K562 (cell line): ENCODE measurements around the gene GYG2. TPM values are rescaled to one million over a fixed set of nuclear protein-coding genes. Genes with fewer than 3 reads are reported as not detected.
"Not testable (repeated sequence)": the region's sequence is repeated elsewhere in the genome, so short reads cannot be mapped to it uniquely, and the experiment has no call there.

Source experiments
- ATAC-seq: fragments of 200-7000 bp; cut with Tn5 transposase; 3 replicates; pipeline ENCODE4 v1.9.1; 2020; ENCODE audit warnings: moderate library complexity
- BruUV-seq: library from RNA; stranded (reverse); fragments of 400-500 nt; replicated peaks from 2 replicates; lab custom pipeline; 2021; lab: Mats Ljungman, UMichigan
- CTCF ChIA-PET: fragments of 300-600 bp; formaldehyde crosslinking; extraction: SDS; loops from one replicate; lab custom pipeline; 2021; ENCODE audit warnings: low intra/inter-chr PET ratio; lab: Yijun Ruan, JAX
- POLR2A ChIA-PET: fragments of 300-600, 350-650 bp; sonication (Branson Sonifier 250); formaldehyde crosslinking; extraction: SDS; loops from one replicate; lab custom pipeline; 2021; ENCODE audit warnings: antibody characterized with exemption, inconsistent platforms; lab: Yijun Ruan, JAX
- DNase-seq, 4 experiments: peaks; one replicate each; pipeline versions ENCODE4 v3.0.0 to v3.0.0-alpha.2; 2011 to 2018; ENCODE audit warnings: low spot score in 3 of 4, mixed read lengths in 3 of 4; ENCODE audit errors: extremely low read depth in 1 of 4
- FAIRE-seq: peaks from 2 replicates; lab custom pipeline; 2011; peaks lifted over from hg19 to GRCh38; lab: Jason Lieb, UNC
- H2AFZ ChIP-seq: 2 replicates; pipeline ENCODE4 v1.6.0; 2011; ENCODE audit warnings: low read depth, low read length, control low read depth, inconsistent platforms
- H3K27ac ChIP-seq: fragments of 200-600 bp; 3 replicates; pipeline ENCODE4 v1.8.0; 2011; ENCODE audit warnings: low read depth, mild to moderate bottlenecking, control low read depth, inconsistent platforms, low read length, moderate library complexity, mixed read lengths; ENCODE audit errors: extremely low read depth
- H3K27me3 ChIP-seq, 2 experiments: fragments of 300-600 bp in 1 of 2; 2 replicates in 1 of 2; 3 replicates in 1 of 2; pipeline versions ENCODE4 v1.6.0 to v1.8.0; 2011; ENCODE audit warnings: inconsistent platforms in 2 of 2, low read length in 2 of 2, mild to moderate bottlenecking in 1 of 2, mixed read lengths in 1 of 2, moderate library complexity in 1 of 2; ENCODE audit not compliant: control insufficient read depth in 2 of 2, insufficient read depth in 2 of 2
- H3K36me3 ChIP-seq: fragments of 300-600 bp; 3 replicates; pipeline ENCODE4 v1.8.0; 2011; ENCODE audit warnings: mild to moderate bottlenecking, low read length, inconsistent platforms; ENCODE audit not compliant: control insufficient read depth, insufficient read depth
- H3K4me1 ChIP-seq, 2 experiments: fragments of 200-600 bp in 1 of 2; replicated peaks in 1 of 2; 2 replicates in 1 of 2; 3 replicates in 1 of 2; pipeline versions ENCODE4 v1.5.1 to v1.8.0; 2011; ENCODE audit warnings: inconsistent platforms in 2 of 2, low read length in 2 of 2, mild to moderate bottlenecking in 1 of 2, mixed read lengths in 1 of 2, moderate library complexity in 1 of 2; ENCODE audit not compliant: control insufficient read depth in 2 of 2, insufficient read depth in 2 of 2
- H3K4me2 ChIP-seq: 2 replicates; pipeline ENCODE4 v1.6.1; 2011; ENCODE audit warnings: low read length, control low read depth, inconsistent platforms, mixed read lengths; ENCODE audit not compliant: insufficient read depth
- H3K4me3 ChIP-seq: fragments of 200-600 bp; sonication (generic), shearing (Covaris generic); 2 replicates; pipeline ENCODE4 v1.5.1; 2016; ENCODE audit warnings: control low read depth, inconsistent platforms
- H3K79me2 ChIP-seq: fragments of 200-600 bp; 3 replicates; pipeline ENCODE4 v1.8.0; 2011; ENCODE audit warnings: low read length, inconsistent platforms; ENCODE audit not compliant: control insufficient read depth, insufficient read depth
- H3K9ac ChIP-seq, 2 experiments: 2 replicates each; pipeline versions ENCODE4 v1.6.0 to v1.6.1; 2011; ENCODE audit warnings: low read depth in 2 of 2, low read length in 2 of 2, control low read depth in 1 of 2, inconsistent platforms in 1 of 2, mild to moderate bottlenecking in 1 of 2, mixed read lengths in 1 of 2; ENCODE audit not compliant: insufficient read depth in 1 of 2
- H3K9me1 ChIP-seq: one replicate; pipeline ENCODE4 v1.6.0; 2011; ENCODE audit warnings: inconsistent platforms, mild to moderate bottlenecking, low read length, moderate library complexity; ENCODE audit not compliant: control insufficient read depth, insufficient read depth
- H3K9me3 ChIP-seq: replicated peaks from 2 replicates; pipeline ENCODE4 v1.5.1; 2011; ENCODE audit warnings: low read depth, low read length, inconsistent platforms; ENCODE audit not compliant: control insufficient read depth, insufficient read depth
- H4K20me1 ChIP-seq: replicated peaks from 2 replicates; pipeline ENCODE4 v1.6.1; 2011; ENCODE audit warnings: low read length, inconsistent platforms, mixed read lengths; ENCODE audit not compliant: control insufficient read depth, insufficient read depth
- L3MBTL2 ChIP-seq: fragments of 450-650 bp; IDR thresholded peaks from 2 replicates; pipeline ENCODE4 v1.6.1; 2016; ENCODE audit warnings: mild to moderate bottlenecking, moderate library complexity
- SMC3 ChIP-seq: conservative IDR thresholded peaks from 2 replicates; pipeline ENCODE4 v1.6.1; 2011; ENCODE audit warnings: low read depth, low read length, improper control_type of control experiment; ENCODE audit not compliant: insufficient read depth
- whole genome bisulfite sequencing: fragments of 100-300 bp; shearing (Covaris generic); methylation state at CpG from one replicate; pipeline ENCODE4 v1.1.6; 2016; ENCODE audit warnings: low coverage, mixed read lengths; ENCODE audit not compliant: insufficient coverage; ENCODE audit errors: missing lambda C conversion rate; 5-methylcytosine and 5-hydroxymethylcytosine counted together
- in situ Hi-C: fragments of 300-500 bp; cut with MboI; formaldehyde crosslinking; loops from 4 replicates; pipeline ENCODE4 v1.15.0; 2018; ENCODE audit warnings: inconsistent platforms, mixed read lengths
- intact Hi-C: fragments of 100-400 bp; cut with micrococcal nuclease; formaldehyde crosslinking; loops from 2 replicates; pipeline ENCODE4 v1.14.2; 2022
- polyA plus RNA-seq, 8 experiments: library from polyadenylated mRNA; depleted of rRNA in 4 of 8; stranded (reverse) in 5 of 8; unstranded in 3 of 8; fragments of >200 nt; fragmentation: Nextera tagmentation in 2 of 8; fragmentation: Illumina TruSeq in 1 of 8; extraction: Ambion mirVana in 2 of 8; extraction: Trizol in 1 of 8; gene quantifications; 2 replicates each; pipeline versions ENCODE4 v1.2.1 to v1.2.3, GENCODE V29; 2011 to 2014; ENCODE audit warnings: inconsistent platforms in 1 of 8, missing spikeins in 1 of 8
- total RNA-seq, 7 experiments: library from RNA; depleted of rRNA in 6 of 7; stranded (reverse); fragments of >200 nt in 6 of 7; fragmentation: Illumina TruSeq in 2 of 7; extraction: Trizol in 2 of 7; gene quantifications; 2 replicates each; pipeline versions ENCODE4 v1.2.1 to v1.2.3, GENCODE V29; 2011 to 2021; ENCODE audit warnings: low replicate concordance in 1 of 7
- TF ChIP-seq, protein P1 (sequence below): sonication (generic); formaldehyde crosslinking; IDR thresholded peaks from 2 replicates; pipeline ENCODE4 v1.8.0; 2022; ENCODE audit warnings: mild to moderate bottlenecking, missing genetic modification reagents, borderline replicate concordance
- TF ChIP-seq, protein P2 (sequence below): fragments of 250-450 bp; sonication (Bioruptor Pico); IDR thresholded peaks from 2 replicates; pipeline ENCODE4 v1.8.0; 2022; ENCODE audit warnings: inconsistent platforms, mild to moderate bottlenecking, moderate library complexity, borderline replicate concordance
- TF ChIP-seq, protein P3 (sequence below), 2 experiments: fragments of 450-650 bp; formaldehyde crosslinking in 1 of 2; IDR thresholded peaks; 2 replicates each; pipeline versions ENCODE4 v1.4.0 to v1.6.1; 2014 to 2020; ENCODE audit warnings: mild to moderate bottlenecking in 2 of 2, borderline replicate concordance in 1 of 2, low read depth in 1 of 2

The GYG2 gene
- total and polyA plus RNA-seq, 9 of the 15 experiments (the other 6 are each of a cell fraction or from before 2014, with no cell fraction given), result 0.24 to 4.4 (median 2.9) TPM

DNA sequence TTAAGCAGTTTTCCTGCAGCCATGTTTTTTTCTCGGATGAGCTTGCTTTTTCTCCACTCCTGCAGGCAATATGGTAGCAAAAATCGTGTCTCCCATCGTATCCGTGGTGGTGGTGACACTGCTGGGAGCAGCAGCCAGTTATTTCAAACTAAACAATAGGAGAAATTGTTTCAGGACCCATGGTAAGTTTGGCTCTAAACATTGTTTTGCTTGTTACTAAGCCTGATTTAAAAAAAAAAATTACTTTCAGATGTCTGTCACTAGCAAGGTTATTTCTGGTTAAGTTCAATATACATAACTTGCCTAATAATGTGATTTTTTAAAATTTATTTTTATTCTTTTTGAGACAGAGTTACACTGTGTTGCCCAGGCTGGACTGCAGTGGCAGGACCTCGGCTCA is 17.5 kb upstream of the GYG2 start (continued):
- TF ChIP-seq, protein P1, sequence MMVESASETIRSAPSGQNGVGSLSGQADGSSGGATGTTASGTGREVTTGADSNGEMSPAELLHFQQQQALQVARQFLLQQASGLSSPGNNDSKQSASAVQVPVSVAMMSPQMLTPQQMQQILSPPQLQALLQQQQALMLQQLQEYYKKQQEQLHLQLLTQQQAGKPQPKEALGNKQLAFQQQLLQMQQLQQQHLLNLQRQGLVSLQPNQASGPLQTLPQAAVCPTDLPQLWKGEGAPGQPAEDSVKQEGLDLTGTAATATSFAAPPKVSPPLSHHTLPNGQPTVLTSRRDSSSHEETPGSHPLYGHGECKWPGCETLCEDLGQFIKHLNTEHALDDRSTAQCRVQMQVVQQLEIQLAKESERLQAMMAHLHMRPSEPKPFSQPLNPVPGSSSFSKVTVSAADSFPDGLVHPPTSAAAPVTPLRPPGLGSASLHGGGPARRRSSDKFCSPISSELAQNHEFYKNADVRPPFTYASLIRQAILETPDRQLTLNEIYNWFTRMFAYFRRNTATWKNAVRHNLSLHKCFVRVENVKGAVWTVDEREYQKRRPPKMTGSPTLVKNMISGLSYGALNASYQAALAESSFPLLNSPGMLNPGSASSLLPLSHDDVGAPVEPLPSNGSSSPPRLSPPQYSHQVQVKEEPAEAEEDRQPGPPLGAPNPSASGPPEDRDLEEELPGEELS (CRISPR knock-in tag), result no peak
- TF ChIP-seq, protein P2, sequence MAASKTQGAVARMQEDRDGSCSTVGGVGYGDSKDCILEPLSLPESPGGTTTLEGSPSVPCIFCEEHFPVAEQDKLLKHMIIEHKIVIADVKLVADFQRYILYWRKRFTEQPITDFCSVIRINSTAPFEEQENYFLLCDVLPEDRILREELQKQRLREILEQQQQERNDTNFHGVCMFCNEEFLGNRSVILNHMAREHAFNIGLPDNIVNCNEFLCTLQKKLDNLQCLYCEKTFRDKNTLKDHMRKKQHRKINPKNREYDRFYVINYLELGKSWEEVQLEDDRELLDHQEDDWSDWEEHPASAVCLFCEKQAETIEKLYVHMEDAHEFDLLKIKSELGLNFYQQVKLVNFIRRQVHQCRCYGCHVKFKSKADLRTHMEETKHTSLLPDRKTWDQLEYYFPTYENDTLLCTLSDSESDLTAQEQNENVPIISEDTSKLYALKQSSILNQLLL, result no peak

DNA sequence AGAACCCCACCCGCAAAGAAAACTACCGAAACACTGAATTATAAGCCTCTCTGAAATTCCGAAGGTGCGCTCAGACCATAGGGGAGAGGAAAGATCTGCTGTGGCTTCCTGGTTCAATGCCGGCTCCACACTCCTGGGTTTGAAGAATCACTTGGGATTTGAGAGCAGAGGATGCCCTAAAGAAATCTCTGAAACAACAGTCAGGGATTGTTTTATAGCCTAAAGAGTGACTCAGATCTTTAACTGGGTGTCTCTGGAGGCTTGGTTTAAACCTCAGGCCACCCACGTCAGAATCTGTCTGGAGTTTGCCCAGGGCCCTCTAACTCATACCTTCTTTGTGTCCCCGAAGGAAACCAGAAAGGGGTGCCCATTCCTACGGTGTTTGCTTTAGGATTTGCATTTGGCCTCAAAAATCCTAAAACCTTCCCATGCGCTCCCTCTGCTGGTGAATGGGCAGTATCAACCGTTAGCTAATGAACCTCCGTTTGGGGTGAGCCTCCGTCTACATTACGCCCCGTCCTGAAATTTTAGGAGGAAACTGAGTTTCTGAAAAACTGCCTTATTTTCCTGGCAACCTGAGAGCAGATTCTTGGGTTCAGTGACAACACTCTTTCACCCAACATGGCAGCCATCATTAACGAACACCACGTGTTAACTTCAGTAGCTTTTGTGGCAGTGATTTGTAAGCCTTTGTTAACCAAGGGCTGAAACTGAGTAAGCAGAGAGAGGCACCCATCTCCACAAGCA is 16.4 kb upstream of the GYG2 start:
- H3K9ac ChIP-seq, H3K4me3 ChIP-seq, H3K27ac ChIP-seq, H3K36me3 ChIP-seq, H3K4me1 ChIP-seq, H3K9me3 ChIP-seq, H3K79me2 ChIP-seq, POLR2A ChIA-PET, CTCF ChIA-PET, BruUV-seq, H3K9me1 ChIP-seq, H3K4me2 ChIP-seq, H3K27me3 ChIP-seq, H4K20me1 ChIP-seq: not testable (repeated sequence)
- in situ Hi-C loops (loop anchor here (5.0 kb wide), 1 partner anchor 165 kb away; no protein-coding TSS in a partner anchor), intact Hi-C loops (loop anchor here (1.0 kb wide), 1 partner anchor 168 kb away; no protein-coding TSS in a partner anchor)
- FAIRE-seq, result peak; percentile 93
- ATAC-seq, result peak; percentile 88
- DNase-seq, result peak in 1 of 4 experiments; percentile 66
- WGBS, result 22% methylated on average over 13 of the region's 16 CpGs
- peak overlapping the region; percentile 70 for H2AFZ ChIP-seq
- 0 out of 2 replicates have a peak, but pooled peaks have one; percentile 15 for TF ChIP-seq L3MBTL2
- TF ChIP-seq, protein P3, sequence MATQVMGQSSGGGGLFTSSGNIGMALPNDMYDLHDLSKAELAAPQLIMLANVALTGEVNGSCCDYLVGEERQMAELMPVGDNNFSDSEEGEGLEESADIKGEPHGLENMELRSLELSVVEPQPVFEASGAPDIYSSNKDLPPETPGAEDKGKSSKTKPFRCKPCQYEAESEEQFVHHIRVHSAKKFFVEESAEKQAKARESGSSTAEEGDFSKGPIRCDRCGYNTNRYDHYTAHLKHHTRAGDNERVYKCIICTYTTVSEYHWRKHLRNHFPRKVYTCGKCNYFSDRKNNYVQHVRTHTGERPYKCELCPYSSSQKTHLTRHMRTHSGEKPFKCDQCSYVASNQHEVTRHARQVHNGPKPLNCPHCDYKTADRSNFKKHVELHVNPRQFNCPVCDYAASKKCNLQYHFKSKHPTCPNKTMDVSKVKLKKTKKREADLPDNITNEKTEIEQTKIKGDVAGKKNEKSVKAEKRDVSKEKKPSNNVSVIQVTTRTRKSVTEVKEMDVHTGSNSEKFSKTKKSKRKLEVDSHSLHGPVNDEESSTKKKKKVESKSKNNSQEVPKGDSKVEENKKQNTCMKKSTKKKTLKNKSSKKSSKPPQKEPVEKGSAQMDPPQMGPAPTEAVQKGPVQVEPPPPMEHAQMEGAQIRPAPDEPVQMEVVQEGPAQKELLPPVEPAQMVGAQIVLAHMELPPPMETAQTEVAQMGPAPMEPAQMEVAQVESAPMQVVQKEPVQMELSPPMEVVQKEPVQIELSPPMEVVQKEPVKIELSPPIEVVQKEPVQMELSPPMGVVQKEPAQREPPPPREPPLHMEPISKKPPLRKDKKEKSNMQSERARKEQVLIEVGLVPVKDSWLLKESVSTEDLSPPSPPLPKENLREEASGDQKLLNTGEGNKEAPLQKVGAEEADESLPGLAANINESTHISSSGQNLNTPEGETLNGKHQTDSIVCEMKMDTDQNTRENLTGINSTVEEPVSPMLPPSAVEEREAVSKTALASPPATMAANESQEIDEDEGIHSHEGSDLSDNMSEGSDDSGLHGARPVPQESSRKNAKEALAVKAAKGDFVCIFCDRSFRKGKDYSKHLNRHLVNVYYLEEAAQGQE (IDR thresholded peaks at IDR 0.05; ENCODE audit: borderline replicate concordance), result peak; percentile 64; the same call in 1 of the 2 replicates
- TF ChIP-seq, protein P3 (CRISPR knock-in tag; IDR thresholded peaks at IDR 0.05; ENCODE audit: low read depth), result not testable (repeated sequence)
- peak; percentile 41; the same call in 1 of the 2 replicates for TF ChIP-seq SMC3
